ENCODE data around the gene LELP1.
"Not testable (repeated sequence)": the region's sequence is repeated elsewhere in the genome, so short reads cannot be mapped to it uniquely, and the experiment has no call there.

Gene LELP1

GRCh38 chr1:153203130-153203529 is at the start of gene LELP1:
TSS of gene LELP1 (plus strand) at chr1:153203430. CDS start at chr1:153204708, 1,278 bp downstream.
- Histone ChIP-seq H3K9me3 (ENCODE audit: control insufficient read depth, insufficient read depth, low read length) (no peaks in the 10 kb centered on the region), H3K36me3 (ENCODE audit: control insufficient read depth, insufficient read depth, low read length) (no peaks in the 10 kb centered on the region), H3K27me3 (ENCODE audit: control insufficient read depth, insufficient read depth, low read length) (no peaks in the 10 kb centered on the region), H3K4me3 (ENCODE audit: low read depth, low read length) (no peak within 1 kb of the TSS), H3K4me1 (ENCODE audit: control insufficient read depth, insufficient read depth, low read length) (no peaks in the 10 kb centered on the region), H3K9ac (ENCODE audit: low read depth, low read length) (no peak within 1 kb of the TSS)

- Histone ChIP-seq H3K4me3 (ENCODE audit: low read depth, low read length) (no peak overlapping the region), H3K9me3 (ENCODE audit: control insufficient read depth, insufficient read depth, low read length) (peaks cover 7% of the 10 kb centered on the region), H3K36me3 (ENCODE audit: control insufficient read depth, insufficient read depth, low read length) (no peaks in the 10 kb centered on the region), H3K4me1 (ENCODE audit: control insufficient read depth, insufficient read depth, low read length) (no peaks in the 10 kb centered on the region), H3K9ac (ENCODE audit: low read depth, low read length) (no peak overlapping the region), H3K27me3 (ENCODE audit: control insufficient read depth, insufficient read depth, low read length) (no peaks in the 10 kb centered on the region)
Measured at GRCh38 chr1:153155541-153155940, 47.7 kb upstream of the LELP1 start.

- H3K4me1 ChIP-seq (ENCODE audit: control insufficient read depth, insufficient read depth, low read length), result no peaks in the 10 kb centered on the region
- no peaks in the 10 kb centered on the region for H3K27me3 ChIP-seq (ENCODE audit: control insufficient read depth, insufficient read depth, low read length)
- H3K9me3 ChIP-seq (ENCODE audit: control insufficient read depth, insufficient read depth, low read length), result no peaks in the 10 kb centered on the region
- H3K4me3 ChIP-seq (ENCODE audit: low read depth, low read length), result no peak overlapping the region
- no peaks in the 10 kb centered on the region for H3K36me3 ChIP-seq (ENCODE audit: control insufficient read depth, insufficient read depth, low read length)
- H3K9ac ChIP-seq (ENCODE audit: low read depth, low read length), result no peak overlapping the region
Measured at GRCh38 chr1:153168686-153169085, 34.5 kb upstream of the LELP1 start.

DNA sequence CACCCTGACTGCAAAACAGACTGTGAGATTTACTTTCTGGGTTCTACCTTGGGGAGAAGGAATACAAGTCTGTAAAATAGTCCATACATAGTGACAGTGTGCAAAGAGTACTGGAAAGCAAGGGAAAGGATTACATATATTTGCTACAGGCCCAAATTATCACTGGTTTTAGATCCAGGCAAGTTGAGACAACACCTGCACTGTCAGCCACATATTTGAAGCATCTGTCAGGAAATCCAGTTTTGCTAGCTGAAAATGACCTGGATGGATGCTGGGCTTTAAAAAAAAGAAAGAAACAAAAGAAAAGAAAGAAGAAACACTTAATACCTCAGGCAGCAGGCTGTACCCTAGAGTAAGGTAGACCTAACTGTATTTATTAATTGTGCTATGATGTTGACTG is 28.6 kb upstream of the LELP1 start:
- no peaks in the 10 kb centered on the region for H3K36me3 ChIP-seq (ENCODE audit: control insufficient read depth, insufficient read depth, low read length)
- no peak overlapping the region for H3K4me3 ChIP-seq (ENCODE audit: low read depth, low read length)
- no peaks in the 10 kb centered on the region for H3K9me3 ChIP-seq (ENCODE audit: control insufficient read depth, insufficient read depth, low read length)
- no peaks in the 10 kb centered on the region for H3K27me3 ChIP-seq (ENCODE audit: control insufficient read depth, insufficient read depth, low read length)
- no peaks in the 10 kb centered on the region for H3K4me1 ChIP-seq (ENCODE audit: control insufficient read depth, insufficient read depth, low read length)
- no peak overlapping the region for H3K9ac ChIP-seq (ENCODE audit: low read depth, low read length)

DNA sequence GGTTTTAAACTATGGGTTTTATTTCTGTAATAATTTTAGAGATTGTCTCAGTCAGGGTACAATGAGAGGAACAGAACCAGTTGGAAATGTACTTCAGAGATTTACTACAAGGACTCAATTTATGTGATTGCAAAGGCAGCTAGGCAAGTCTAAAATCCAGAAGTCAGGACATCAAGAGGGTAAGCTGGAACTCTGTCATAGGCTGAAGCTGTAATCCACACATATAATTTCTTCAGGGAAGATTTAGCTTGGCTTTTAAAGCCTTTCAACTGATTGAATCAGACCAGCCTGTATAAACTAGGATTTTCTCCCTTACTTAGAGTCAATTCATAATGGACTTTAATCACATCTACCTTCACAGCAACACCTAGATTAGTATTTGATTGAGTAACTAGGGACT is 24.3 kb upstream of the LELP1 start:
- Histone ChIP-seq H3K36me3 (ENCODE audit: control insufficient read depth, insufficient read depth, low read length) (no peaks in the 10 kb centered on the region), H3K4me1 (ENCODE audit: control insufficient read depth, insufficient read depth, low read length) (no peaks in the 10 kb centered on the region), H3K27me3 (ENCODE audit: control insufficient read depth, insufficient read depth, low read length) (no peaks in the 10 kb centered on the region), H3K9me3 (ENCODE audit: control insufficient read depth, insufficient read depth, low read length) (no peaks in the 10 kb centered on the region), H3K9ac (ENCODE audit: low read depth, low read length) (no peak overlapping the region), H3K4me3 (ENCODE audit: low read depth, low read length) (no peak overlapping the region)

DNA sequence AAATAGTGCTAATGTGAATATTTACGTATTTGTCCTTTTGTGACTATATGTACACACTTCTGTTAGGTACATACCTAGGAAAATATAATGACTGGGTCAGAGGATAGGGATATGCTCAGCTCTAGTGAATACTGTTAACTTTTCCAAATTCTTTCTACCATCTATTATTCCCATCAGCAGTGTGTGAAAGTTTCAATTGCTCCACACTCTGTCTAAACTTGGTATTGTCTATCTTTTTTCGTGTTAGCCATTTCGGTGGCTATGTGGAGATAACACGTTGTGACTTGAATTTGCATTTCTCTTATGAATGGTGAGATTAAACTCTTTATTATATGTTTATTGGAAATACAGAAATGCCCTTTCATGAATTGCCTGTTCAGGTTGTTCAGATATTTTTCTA is 22.7 kb upstream of the LELP1 start:
- no peaks in the 10 kb centered on the region for H3K27me3 ChIP-seq (ENCODE audit: control insufficient read depth, insufficient read depth, low read length)
- no peaks in the 10 kb centered on the region for H3K36me3 ChIP-seq (ENCODE audit: control insufficient read depth, insufficient read depth, low read length)

GRCh38 chr1:153188301-153188700 is 14.9 kb upstream of the LELP1 start:
- H3K27me3 ChIP-seq (ENCODE audit: control insufficient read depth, insufficient read depth, low read length); H3K36me3 ChIP-seq (ENCODE audit: control insufficient read depth, insufficient read depth, low read length); H3K9me3 ChIP-seq (ENCODE audit: control insufficient read depth, insufficient read depth, low read length); H3K4me3 ChIP-seq (ENCODE audit: low read depth, low read length); H3K9ac ChIP-seq (ENCODE audit: low read depth, low read length); H3K4me1 ChIP-seq (ENCODE audit: control insufficient read depth, insufficient read depth, low read length): not testable (repeated sequence)

More for the DNA sequence above, 22.7 kb upstream of the LELP1 start:
- Histone ChIP-seq H3K9me3 (ENCODE audit: control insufficient read depth, insufficient read depth, low read length) (no peaks in the 10 kb centered on the region), H3K4me1 (ENCODE audit: control insufficient read depth, insufficient read depth, low read length) (no peaks in the 10 kb centered on the region), H3K9ac (ENCODE audit: low read depth, low read length) (no peak overlapping the region), H3K4me3 (ENCODE audit: low read depth, low read length) (no peak overlapping the region)

DNA sequence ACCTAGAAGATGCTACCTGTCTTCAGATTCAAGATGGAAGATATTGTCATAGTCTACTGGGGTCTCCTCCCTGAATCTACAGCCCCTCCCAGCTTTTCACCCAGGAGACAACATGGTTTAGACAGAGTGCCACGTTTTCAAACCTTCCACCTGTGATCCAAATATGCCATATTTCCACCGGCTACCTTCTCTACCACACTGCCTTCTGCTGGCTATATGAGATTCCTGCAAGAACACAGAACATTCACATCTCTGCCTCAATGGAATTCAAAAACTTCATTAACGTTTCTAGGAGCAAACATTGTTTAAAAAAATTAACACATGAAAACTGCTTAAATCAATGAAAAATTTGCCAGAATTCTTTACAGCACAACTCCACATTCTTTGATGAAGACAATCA is 12.9 kb upstream of the LELP1 start:
- H3K9ac ChIP-seq (ENCODE audit: low read depth, low read length), result no peak overlapping the region
- no peaks in the 10 kb centered on the region for H3K4me1 ChIP-seq (ENCODE audit: control insufficient read depth, insufficient read depth, low read length)
- H3K27me3 ChIP-seq (ENCODE audit: control insufficient read depth, insufficient read depth, low read length), result no peaks in the 10 kb centered on the region
- no peaks in the 10 kb centered on the region for H3K9me3 ChIP-seq (ENCODE audit: control insufficient read depth, insufficient read depth, low read length)
- H3K36me3 ChIP-seq (ENCODE audit: control insufficient read depth, insufficient read depth, low read length), result no peaks in the 10 kb centered on the region
- H3K4me3 ChIP-seq (ENCODE audit: low read depth, low read length), result no peak overlapping the region

GRCh38 chr1:153192697-153193096 is 10.5 kb upstream of the LELP1 start:
- Histone ChIP-seq H3K4me1 (ENCODE audit: control insufficient read depth, insufficient read depth, low read length) (no peaks in the 10 kb centered on the region), H3K9ac (ENCODE audit: low read depth, low read length) (no peak overlapping the region), H3K36me3 (ENCODE audit: control insufficient read depth, insufficient read depth, low read length) (no peaks in the 10 kb centered on the region), H3K4me3 (ENCODE audit: low read depth, low read length) (no peak overlapping the region), H3K9me3 (ENCODE audit: control insufficient read depth, insufficient read depth, low read length) (no peaks in the 10 kb centered on the region), H3K27me3 (ENCODE audit: control insufficient read depth, insufficient read depth, low read length) (no peaks in the 10 kb centered on the region)

DNA sequence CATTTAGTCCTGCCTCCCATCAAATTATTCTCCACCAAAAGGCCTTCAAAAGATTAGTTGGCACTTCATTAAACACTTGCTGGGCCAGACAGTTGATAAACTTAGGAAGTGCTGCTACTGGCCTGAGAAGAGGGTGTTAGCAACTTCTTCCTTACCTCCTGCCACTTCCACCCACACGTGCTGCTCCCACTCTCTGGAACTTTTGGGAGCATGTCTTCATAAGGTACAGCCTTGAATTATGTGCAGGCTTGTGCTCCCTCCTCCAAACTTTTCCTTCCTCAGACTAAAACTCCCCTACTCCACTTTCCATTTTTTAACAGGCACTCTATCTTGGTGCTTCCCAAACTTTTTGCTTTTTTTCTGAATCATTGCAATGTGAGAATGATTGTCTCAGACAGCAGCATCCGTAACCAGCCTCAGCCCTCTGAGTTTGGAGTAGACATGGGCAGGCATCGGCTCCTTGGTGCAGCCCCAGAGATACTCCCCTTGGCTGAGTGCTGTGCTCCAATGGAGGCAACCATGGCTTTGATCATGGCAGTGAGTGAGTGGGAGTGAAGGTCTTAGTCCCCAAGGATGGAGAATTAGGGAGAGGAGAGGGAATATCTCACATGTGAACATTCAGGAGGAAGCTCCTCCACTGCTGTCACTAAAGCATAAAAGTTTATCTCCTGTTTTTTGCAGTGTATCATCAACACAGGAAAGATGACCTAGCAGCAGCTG is 8.7 kb upstream of the LELP1 start:
- H3K4me3 ChIP-seq (ENCODE audit: low read depth, low read length), result no peak overlapping the region
- no peaks in the 10 kb centered on the region for H3K27me3 ChIP-seq (ENCODE audit: control insufficient read depth, insufficient read depth, low read length)
- H3K9me3 ChIP-seq (ENCODE audit: control insufficient read depth, insufficient read depth, low read length), result no peaks in the 10 kb centered on the region
- H3K4me1 ChIP-seq (ENCODE audit: control insufficient read depth, insufficient read depth, low read length), result no peaks in the 10 kb centered on the region
- no peak overlapping the region for H3K9ac ChIP-seq (ENCODE audit: low read depth, low read length)
- H3K36me3 ChIP-seq (ENCODE audit: control insufficient read depth, insufficient read depth, low read length), result no peaks in the 10 kb centered on the region

DNA sequence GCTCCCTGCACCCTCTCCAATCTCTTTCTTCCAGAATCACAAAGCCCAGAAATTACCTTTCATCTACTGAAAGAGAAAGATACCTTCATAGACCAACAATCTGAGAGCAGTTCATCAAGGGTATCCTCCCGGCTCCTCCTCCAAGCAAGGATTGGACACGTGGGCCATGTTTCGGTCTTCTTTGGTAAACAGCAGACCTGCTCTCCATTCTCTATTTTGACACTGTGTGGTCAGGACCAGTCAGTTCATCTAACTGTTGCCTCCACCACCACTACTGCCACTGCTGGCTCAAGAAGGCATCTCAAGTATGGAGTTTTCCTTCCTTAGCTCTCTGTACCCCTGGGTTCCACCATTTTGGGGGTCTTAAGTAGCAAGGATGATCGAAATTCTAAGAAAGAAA is 8.0 kb upstream of the LELP1 start:
- H3K9ac ChIP-seq (ENCODE audit: low read depth, low read length), result no peak overlapping the region
- no peaks in the 10 kb centered on the region for H3K9me3 ChIP-seq (ENCODE audit: control insufficient read depth, insufficient read depth, low read length)
- no peaks in the 10 kb centered on the region for H3K4me1 ChIP-seq (ENCODE audit: control insufficient read depth, insufficient read depth, low read length)
- no peaks in the 10 kb centered on the region for H3K27me3 ChIP-seq (ENCODE audit: control insufficient read depth, insufficient read depth, low read length)
- no peaks in the 10 kb centered on the region for H3K36me3 ChIP-seq (ENCODE audit: control insufficient read depth, insufficient read depth, low read length)
- no peak overlapping the region for H3K4me3 ChIP-seq (ENCODE audit: low read depth, low read length)

DNA sequence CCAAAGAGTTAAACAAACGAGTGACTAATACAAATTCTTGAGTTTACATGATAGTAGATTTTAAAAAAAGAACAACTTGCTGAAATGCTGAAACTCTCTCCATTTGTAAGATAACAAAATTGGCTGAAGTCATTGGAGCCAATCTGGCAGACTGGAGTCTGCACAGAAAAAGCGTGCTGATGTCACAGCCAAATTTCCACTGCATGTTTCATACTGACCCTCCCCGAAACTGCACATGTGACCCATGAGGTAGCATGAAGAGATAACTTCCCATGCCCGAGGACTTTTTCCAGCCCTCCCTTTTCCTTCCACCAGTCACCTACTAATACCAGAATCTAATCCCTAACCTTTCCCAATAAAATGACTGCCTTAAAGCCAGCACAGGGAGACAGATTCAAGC is 1.2 kb upstream of the LELP1 start:
- Histone ChIP-seq H3K4me3 (ENCODE audit: low read depth, low read length) (no peak overlapping the region), H3K27me3 (ENCODE audit: control insufficient read depth, insufficient read depth, low read length) (no peaks in the 10 kb centered on the region), H3K9ac (ENCODE audit: low read depth, low read length) (no peak overlapping the region), H3K36me3 (ENCODE audit: control insufficient read depth, insufficient read depth, low read length) (no peaks in the 10 kb centered on the region), H3K9me3 (ENCODE audit: control insufficient read depth, insufficient read depth, low read length) (no peaks in the 10 kb centered on the region), H3K4me1 (ENCODE audit: control insufficient read depth, insufficient read depth, low read length) (no peaks in the 10 kb centered on the region)

All from iPS-15b (cell line).